Occipital lobe (tissue), 2 donors: Measurements from ENCODE around the gene KLHL24. TPM values are rescaled to one million over a fixed set of nuclear protein-coding genes. Genes with fewer than 3 reads are reported as not detected.
"Not testable (repeated sequence)": the region's sequence is repeated elsewhere in the genome, so short reads cannot be mapped to it uniquely, and the experiment has no call there.

Experiments used
- DNase-seq: peaks from one replicate; lab custom pipeline; 2025; lab: John Stamatoyannopoulos, UW
- total RNA-seq: library from RNA; depleted of rRNA; stranded (reverse); fragments of >200 nt; gene quantifications from one replicate; pipeline ENCODE4 v1.2.3, GENCODE V29; 2014

KLHL24 gene
- 299 TPM for total RNA-seq

DNA sequence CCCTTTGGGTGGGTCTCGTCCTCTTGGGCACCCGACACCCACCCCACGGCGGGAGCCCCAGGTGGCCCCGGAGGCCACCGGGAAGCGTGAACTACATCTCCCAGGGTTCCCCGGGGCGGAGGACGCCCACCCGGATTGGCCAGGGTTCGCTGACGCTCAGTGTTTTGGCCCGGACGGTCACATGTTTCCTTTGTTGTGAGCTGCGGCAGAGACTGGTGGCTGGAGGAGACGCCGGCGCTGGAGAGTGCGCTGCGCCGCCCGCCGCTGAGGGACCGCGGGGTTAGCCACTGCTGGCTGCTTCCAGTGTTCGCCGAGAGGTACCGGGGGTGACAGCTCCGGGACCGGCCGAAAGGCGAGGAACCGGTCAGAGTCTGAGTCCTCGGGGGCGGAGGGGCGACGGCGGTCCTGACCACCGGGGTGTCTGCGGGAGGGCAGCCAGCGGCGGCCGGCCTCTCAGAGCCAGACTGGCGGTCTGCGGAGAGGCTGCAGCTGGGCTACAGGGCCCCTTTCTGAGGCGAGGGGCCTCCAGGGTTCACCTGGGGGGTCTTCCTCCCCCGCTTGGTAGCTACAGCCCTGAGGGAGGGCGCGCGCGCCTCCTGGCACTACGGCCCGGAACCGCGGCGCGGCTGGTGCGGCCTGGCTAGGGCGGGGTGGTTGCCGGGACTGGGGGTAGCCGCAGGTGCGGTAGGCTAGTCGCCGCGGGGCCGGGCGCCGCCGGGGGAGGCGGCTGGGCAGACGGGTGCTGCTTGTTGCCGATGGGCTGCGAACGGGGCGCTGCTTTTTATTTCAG is at the start of gene KLHL24:
Gene KLHL24 (plus strand): TSS at position 193 of the 790 bp plus-strand sequence. CDS start 14,734 bp downstream, outside the sequence.
- DNase-seq = peak; percentile 94

- no peak for DNase-seq
Measured at GRCh38 chr3:183586477-183586876, 48.9 kb upstream of the KLHL24 start.

DNA sequence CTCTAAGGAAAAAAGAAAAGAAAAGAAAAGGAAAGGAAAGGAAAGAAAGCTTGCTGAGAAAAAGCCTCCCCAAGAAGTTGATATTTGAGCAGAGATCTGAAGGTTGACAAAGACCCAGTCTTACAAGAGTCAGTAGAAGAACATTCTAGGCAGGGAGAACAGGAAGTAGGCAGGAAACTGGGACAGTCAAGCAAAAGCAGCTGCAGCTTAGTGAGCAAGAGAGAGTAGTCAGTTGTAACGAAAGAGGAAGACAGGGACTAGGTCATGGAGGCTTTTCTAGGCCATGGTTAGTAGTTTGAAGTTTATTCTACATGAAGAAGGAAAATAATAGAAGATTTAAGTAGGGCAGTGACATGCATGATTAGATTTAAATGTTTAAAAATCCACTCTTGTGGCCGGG is 48.1 kb upstream of the KLHL24 start:
- DNase-seq = no peak

GRCh38 chr3:183590442-183590841 is 45.0 kb upstream of the KLHL24 start:
- no peak for DNase-seq

DNA sequence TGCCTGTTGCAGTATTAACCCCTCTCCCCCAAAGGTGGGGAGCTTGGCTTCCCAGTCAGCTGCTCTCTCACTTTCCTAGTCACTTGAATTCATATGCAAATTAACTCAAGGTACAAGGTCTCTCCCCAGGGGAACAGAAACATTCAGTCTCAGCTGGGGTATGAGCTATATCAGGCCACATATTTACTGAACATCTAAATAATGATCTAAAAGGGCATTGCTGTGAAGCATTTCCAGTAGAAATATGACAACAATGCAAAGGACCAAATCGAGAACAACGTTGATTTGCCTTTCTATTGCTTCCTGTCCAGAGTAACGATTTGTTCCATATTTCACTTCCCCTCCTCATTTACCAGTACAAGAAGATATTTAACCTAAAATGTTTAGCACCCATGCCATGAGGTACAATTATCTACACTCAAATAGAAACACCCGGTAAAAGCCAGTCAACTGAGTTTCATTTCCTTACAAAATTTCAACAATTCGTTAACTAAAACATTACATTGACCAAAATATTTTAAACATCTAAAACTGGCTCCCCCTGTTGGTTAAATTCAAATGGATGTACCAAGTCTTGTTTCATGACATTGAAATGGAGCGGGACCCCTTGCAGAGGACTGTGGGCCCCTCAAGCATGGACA is 43.4 kb upstream of the KLHL24 start:
- DNase-seq = no peak

DNA sequence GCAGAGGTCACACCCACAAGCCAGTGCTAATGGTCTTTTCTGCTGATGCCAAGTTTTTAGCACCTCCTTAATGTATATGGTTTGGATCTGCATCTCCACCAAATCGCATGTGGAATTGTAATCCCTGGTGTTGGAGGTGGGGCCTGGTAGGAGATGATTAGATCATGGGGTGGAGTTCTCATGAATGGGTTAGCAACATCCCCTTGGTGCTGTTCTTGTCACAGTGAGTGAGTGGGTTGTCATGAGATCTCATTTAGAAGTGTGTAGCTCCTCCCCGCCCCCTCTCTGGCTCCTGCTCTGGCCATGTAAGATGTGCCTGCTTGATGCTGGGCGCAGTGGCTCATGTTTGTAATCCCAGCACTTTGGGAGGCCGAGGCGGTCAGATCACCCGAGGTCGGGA is 42.6 kb upstream of the KLHL24 start:
- DNase-seq = no peak

GRCh38 chr3:183594636-183595035 is 40.8 kb upstream of the KLHL24 start:
- DNase-seq = no peak

DNA sequence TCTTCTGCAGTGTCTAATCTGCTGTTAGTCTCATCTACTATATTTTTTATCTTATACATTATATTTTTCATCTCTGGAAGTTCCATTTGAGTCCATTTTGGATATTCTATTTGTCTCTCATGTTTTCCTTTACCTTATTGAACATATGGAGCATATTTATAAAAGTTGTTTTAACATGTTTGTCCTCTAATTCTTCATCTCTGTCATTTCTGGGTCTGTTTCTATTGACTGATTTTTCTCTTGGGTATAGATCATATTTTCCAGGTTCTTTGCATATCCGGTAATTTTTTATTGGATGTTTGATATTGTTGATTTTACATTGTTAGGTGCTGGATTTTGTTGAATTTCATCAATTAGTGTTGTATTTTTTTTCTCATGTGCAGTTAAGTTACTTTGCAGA is 37.5 kb upstream of the KLHL24 start:
- DNase-seq = no peak

DNA sequence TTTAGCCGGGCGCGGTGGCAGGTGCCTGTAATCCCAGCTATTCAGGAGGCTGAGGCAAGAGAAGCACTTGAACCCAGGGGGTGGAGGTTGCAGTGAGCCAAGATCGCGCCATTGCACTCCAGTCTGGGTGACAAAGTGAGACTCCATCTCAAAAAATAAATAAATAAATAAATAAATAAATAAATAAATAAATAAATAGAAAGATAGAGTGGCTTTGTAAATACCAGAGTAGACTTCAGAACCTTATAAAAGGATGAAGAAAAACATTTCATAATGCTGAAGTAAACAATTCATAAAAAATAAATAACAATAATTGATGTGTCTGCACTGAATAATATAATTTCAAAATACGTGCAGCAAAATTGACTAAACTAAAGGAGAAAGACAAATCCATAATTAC is 24.1 kb upstream of the KLHL24 start:
- DNase-seq = not testable (repeated sequence)

DNA sequence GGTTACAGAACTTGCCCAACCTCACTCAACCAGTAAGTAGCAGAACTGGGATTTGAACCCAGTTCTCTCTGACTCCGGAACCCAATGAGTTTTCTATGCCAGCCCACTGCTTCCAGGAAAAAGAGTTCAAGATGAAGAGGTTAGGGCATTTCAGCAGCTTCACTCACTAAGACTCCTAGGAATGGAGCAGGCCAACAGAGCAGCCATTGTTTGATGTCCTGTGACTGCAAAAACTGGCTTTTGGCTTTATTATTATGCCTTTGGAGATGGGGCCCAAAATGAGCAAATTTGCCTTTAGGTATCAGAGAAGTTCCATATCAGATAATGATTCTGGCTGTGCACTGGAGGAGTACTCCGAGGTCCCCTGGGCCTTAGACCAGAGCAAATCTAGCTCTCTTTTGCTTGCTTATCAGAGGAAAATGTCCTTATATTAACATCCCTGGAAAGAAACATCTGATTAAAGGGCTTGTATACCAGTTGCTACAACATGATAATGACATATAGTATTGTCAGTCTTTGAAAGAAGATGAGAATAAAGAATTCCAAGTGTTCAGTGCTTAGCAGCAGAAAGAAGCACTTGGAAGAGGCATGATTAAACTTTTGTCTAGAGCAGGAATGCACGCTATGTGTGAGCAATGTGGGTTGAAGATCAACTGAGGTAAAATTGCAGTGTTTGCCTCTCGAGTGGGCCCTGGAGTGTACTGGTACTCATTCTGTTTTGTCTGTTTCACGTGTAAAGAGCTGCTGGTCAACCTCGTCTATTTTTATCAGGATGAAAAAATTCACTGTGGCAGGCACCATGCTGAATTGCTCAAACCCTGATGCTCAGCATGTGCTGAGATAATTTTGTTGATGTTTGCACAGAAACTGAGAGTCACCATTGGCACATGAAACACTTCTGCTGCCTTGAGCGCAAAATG is 21.8 kb upstream of the KLHL24 start:
- no peak for DNase-seq

DNA sequence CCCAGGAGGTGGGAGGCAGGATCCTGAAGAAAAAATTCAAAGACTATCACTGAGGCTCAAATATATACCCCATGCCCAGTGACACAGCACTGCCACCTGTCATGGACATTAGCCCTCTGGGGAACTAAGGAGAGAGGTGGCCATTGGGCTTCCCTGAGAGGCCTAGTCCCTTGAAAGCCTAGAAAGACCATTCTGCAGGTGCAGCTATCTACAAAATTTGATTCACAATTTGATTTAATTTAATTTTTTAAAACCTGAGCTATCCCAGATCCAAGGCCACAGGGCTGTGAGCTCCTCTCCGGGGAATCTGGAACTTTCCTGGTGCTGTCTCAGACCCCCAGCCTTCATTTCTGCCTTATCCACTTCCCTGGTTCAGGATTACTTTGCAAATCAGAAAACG is 16.9 kb upstream of the KLHL24 start:
- DNase-seq = no peak

DNA sequence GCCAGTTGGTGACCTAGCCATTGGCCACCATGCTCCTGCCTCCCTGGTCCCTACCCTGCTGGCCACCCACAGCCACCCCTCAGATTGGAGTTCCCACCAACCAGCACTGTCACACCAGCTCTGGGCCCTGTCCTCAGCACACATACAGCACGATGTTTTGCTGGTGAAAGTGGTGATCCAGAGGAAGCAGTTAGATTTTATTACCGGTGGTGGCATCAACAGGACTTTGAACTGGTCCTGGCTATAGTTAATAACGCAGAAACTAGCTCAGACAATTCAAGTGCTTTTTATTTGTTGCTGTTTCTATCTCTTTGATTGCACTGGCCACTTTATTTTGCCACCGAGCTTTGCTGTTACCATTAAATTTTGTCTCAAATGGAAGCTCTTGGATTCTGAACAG is 16.4 kb upstream of the KLHL24 start:
- no peak for DNase-seq

DNA sequence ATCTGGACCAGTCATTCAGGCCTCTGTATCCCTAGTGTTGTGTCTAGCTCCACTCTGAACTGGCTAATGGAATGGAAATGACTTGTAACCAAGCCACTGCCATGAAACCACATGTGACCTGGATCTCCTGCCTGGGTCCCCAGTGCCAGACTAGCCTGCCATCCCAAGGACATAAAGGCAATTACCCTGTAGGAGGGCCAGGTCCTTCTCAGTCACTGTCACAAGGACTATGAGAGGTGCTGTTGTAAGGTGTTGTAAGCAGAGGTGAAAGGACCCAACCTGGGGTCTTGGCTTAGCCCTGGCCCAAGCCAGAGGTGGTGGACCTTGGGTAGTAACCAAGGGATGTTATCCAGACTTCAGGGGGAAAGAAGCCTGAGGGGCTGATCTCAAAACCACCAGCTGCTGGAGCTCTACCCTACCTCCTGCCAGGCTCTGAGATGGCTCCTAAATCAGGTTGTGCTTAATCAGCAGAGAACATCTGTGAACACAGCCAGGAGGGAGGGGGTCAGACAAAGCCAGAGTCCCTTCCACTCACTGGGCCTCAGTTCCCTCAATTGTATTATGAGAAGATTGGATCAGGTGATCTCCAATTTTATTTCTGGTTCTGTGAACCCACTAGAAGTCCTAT is 15.7 kb upstream of the KLHL24 start:
- DNase-seq = no peak

- DNase-seq = no peak
Measured at GRCh38 chr3:183620252-183620628, 15.2 kb upstream of the KLHL24 start.

GRCh38 chr3:183622473-183622872 is 12.9 kb upstream of the KLHL24 start:
- DNase-seq = not testable (repeated sequence)

DNA sequence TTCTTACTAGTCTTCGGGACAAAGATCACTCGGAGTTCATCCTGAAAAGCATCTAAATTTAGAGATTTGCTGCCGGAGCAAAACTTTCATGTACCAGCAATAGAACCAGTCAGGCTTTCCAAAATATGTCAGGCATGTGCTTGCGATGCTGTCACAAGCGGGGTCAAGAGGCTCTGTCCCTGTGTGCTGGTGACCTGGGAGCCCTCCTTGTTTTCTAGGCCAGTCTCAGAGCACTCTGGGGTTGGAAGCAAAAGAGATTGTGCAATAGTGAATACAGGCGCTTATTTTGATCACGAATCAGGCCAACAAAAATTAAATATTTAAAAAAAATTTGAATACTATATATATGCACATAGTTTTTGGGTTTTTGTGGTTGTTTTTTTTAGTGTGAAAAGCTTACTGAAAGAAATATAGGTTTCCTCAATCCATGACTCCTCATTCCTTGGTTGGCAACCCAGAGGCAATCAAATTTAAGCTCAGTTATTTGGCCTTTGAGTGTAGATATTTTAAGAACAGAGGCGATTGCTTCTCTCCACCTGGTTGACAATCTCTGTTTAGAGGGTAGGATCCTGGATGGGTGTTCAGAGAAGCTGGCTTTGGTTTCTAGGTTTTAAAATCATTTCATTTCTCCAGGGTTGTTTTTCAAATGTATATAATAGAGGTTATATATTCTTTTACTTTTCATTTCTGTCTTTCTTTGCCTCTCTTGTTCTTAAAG is 8.4 kb upstream of the KLHL24 start:
- DNase-seq = no peak

DNA sequence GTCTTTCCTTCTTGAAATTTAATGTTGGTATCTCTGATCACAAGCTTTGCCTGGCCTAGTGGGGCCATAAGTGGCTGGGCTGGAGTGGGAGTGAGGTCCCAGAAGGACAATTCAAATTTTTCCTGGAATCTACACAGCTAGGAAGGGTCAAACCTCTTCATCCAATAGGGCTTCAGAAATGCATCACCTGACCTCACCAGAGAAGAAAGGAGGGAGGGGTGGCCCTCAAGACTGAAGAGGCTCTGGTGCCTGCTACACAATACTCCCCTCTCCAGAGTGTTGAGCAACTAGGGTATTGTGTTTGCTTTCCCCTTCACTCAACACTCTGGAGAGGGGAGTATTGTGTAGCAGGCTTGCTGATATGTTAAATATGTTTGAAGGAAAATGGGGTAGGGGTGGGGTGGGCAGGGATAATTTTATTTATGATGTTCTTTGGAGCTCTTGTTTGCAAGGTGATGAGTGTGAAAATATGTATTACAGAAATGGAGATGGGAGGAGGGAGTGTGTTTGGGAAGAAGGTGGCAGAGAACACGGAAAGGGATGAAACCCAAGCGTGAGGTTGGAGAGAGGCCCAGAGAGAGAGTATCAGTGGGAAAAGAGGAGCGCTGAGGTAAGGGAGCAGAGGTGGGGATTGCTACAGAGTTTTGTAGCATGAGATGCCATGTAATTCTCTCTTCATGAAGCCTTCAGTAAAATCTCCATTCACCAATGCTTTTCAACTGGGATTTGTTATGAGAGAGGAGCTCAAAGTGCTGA is 5.7 kb upstream of the KLHL24 start:
- no peak for DNase-seq

- no peak for DNase-seq
Measured at GRCh38 chr3:183631715-183632114, 3.7 kb upstream of the KLHL24 start.

DNA sequence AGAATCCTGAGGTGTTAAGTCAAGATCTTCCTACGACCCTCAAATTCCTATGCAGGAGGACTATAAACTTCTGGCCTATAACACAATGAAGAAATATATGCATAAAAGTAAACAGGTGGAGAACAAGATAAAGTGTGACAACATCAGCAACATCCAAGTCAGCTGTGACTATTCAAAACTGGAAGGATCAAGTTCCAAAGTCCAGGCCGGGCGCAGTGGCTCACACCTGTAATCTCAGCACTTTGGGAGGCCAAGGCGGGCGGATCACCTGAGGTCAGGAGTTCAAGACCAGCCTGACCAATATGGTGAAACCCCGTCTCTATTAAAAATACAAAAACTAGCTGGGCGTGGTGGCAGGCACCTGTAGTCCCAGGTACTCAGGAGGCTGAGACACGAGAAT is 2.7 kb upstream of the KLHL24 start:
- DNase-seq = not testable (repeated sequence)

DNA sequence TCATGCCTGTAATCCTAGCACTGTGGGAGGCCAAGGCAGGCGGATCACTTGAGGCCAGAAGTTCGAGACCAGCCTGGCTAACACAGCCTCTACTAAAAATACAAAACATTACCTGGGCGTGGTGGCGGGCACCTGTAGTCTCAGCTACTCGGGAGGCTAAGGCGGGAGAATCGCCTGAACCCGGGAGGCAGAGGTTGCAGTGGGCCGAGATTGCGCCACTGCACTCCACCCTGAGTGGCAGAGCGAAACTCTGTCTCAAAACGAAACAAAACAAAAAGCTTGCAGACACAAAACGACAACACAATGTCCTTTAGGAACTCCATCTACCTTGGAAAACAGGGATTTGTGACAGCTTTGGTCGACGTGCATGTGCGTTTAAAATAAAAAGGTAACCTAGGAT is 716 bp upstream of the KLHL24 start:
- DNase-seq = no peak
